Liver (tissue), 3 donors: Measurements from ENCODE around the gene TMEM123.

ENCODE experiments used
- CTCF ChIP-seq: fragments of 150-350 bp; IDR thresholded peaks from 2 replicates; pipeline ENCODE4 v1.5.1; 2017; ENCODE audit warnings: improper control_type of control experiment, low read depth, low read length; ENCODE audit not compliant: missing input control
- EGR1 ChIP-seq, 2 donors: IDR thresholded peaks; 2 replicates each; pipeline ENCODE4 v1.6.1; 2016 to 2018; ENCODE audit warnings: antibody characterized with exemption in 2 of 2, low read depth in 2 of 2
- FOXA1 ChIP-seq: IDR thresholded peaks from 2 replicates; pipeline ENCODE4 v1.6.1; 2016; ENCODE audit warnings: antibody characterized with exemption
- FOXA2 ChIP-seq: IDR thresholded peaks from 2 replicates; pipeline ENCODE4 v1.6.1; 2016; ENCODE audit warnings: antibody characterized with exemption
- GABPA ChIP-seq, 2 donors: IDR thresholded peaks in 1 of 2; conservative IDR thresholded peaks in 1 of 2; 2 replicates each; pipeline ENCODE4 v1.6.1; 2016; ENCODE audit warnings: antibody characterized with exemption in 2 of 2, mild to moderate bottlenecking in 1 of 2, moderate library complexity in 1 of 2
- HNF4A ChIP-seq, 2 donors: conservative IDR thresholded peaks; 2 replicates each; pipeline ENCODE4 v1.6.1; 2016; ENCODE audit warnings: antibody characterized with exemption in 2 of 2, mild to moderate bottlenecking in 2 of 2
- JUND ChIP-seq, 2 donors: IDR thresholded peaks; 2 replicates each; pipeline ENCODE4 v1.6.1; 2016; ENCODE audit warnings: antibody characterized with exemption in 2 of 2
- MAX ChIP-seq: IDR thresholded peaks from 2 replicates; pipeline ENCODE4 v1.6.1; 2016; ENCODE audit warnings: antibody characterized with exemption
- RAD21 ChIP-seq, 2 donors: IDR thresholded peaks; 2 replicates each; pipeline ENCODE4 v1.6.1; 2016; ENCODE audit warnings: antibody characterized with exemption in 2 of 2, mild to moderate bottlenecking in 2 of 2
- REST ChIP-seq: IDR thresholded peaks from 2 replicates; pipeline ENCODE4 v1.6.1; 2016; ENCODE audit warnings: antibody characterized with exemption, mild to moderate bottlenecking
- SP1 ChIP-seq: IDR thresholded peaks from 2 replicates; pipeline ENCODE4 v1.6.1; 2018; ENCODE audit warnings: antibody characterized with exemption, mild to moderate bottlenecking
- TAF1 ChIP-seq: conservative IDR thresholded peaks from 2 replicates; pipeline ENCODE4 v1.6.1; 2016; ENCODE audit warnings: antibody characterized with exemption, mild to moderate bottlenecking
- ZBTB33 ChIP-seq: IDR thresholded peaks from 2 replicates; pipeline ENCODE4 v1.6.1; 2016; ENCODE audit warnings: antibody characterized with exemption
- donor health status: healthy.
- donor health status: healthy.

- TF ChIP-seq CTCF (no peak), TAF1 (no peak), FOXA1 (no peak), FOXA2 (no peak), RAD21 (IDR thresholded peaks at IDR 0.05) (no peak), EGR1 (IDR thresholded peaks at IDR 0.05; ENCODE audit: low read depth in 2 of 2) (no peak), ZBTB33 (no peak), SP1 (no peak), MAX (no peak), HNF4A (conservative IDR thresholded peaks at IDR 0.05) (no peak), REST (no peak), JUND (IDR thresholded peaks at IDR 0.05) (no peak), GABPA (IDR thresholded peaks at IDR 0.05 in 1 of 2, conservative IDR thresholded peaks at IDR 0.05 in 1 of 2) (no peak)
Observed at GRCh38 chr11:102497061-102497460, 44.5 kb upstream of the TMEM123 start.
